ENCODE results near the gene ADRM1. TPM values are rescaled to one million over a fixed set of nuclear protein-coding genes. Genes with fewer than 3 reads are reported as not detected.

Gene ADRM1
- total RNA-seq, 1 donor from 2014 or later, result 52.3 TPM

DNA sequence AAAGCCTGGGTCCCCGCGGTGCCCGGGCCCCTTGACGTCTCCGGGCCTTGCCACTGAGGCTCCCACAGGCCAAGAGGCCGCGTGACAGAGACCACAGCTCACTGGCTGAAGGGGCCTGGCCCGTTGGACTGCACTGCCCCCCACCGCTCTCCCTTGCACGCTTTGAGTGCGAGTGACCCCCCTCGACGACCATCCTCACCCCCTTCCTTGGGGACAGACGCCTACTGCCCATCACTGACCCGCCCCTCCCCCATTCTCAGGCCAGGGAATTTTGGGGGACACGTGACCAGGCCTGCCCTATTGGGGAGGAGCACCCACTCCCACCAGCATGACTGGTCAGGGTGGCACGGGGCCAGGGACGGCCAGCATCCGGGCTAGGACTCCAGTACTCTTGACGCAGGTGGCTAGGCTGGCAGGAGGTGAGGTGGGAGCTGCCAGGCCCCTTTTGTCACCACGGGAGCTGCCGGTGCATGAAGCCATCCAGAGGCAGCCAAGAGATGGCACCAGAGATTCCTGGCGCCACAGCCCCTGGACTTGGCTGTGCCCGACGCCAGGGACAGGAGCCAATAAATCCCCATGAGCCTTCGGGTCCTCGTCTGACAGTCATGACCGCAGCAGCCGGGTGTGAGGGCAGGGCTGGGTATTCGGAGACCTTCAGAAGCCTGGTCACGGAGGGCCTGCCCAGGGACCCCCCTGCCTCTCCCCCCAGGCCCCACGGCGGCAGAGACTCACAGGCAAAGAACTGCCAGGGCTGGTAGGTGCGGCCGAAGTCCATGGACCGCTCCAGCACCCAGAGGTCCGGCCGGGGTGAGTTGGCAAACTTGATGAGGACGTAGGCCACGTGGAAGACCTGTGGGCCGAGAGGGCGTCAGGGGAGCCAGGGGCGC lies 49.8 kb downstream of the ADRM1 start:
- Histone ChIP-seq H3K9ac (no peak overlapping the region), H3K4me3 (no peak overlapping the region), H3K36me3 (no peaks in the 10 kb centered on the region), H3F3A (ENCODE audit: low read depth) (no peaks in the 10 kb centered on the region), H3K4me2 (no peak overlapping the region), H3K27me3 (no peaks in the 10 kb centered on the region), H2AFZ (replicated peaks) (no peak overlapping the region), H3K27ac (no peak overlapping the region), H3K79me2 (ENCODE audit: low read depth) (peaks cover 26% of the 10 kb centered on the region), H3K4me1 (peaks cover 25% of the 10 kb centered on the region), H3K9me3 (ENCODE audit: low read depth) (no peaks in the 10 kb centered on the region), H4K20me1 (ENCODE audit: low read depth) (peaks cover 42% of the 10 kb centered on the region)
- H3K27me3 Mint-ChIP-seq (ENCODE audit: insufficient read depth, low read depth), result peaks cover 4% of the 10 kb centered on the region
- H3K9me3 Mint-ChIP-seq, result peaks cover 7% of the 10 kb centered on the region
- no peak for TF ChIP-seq EZH2 (IDR thresholded peaks at IDR 0.05)
- TF ChIP-seq EZH2phosphoT487 (IDR thresholded peaks at IDR 0.05), result no peak
- TF ChIP-seq, protein P1, sequence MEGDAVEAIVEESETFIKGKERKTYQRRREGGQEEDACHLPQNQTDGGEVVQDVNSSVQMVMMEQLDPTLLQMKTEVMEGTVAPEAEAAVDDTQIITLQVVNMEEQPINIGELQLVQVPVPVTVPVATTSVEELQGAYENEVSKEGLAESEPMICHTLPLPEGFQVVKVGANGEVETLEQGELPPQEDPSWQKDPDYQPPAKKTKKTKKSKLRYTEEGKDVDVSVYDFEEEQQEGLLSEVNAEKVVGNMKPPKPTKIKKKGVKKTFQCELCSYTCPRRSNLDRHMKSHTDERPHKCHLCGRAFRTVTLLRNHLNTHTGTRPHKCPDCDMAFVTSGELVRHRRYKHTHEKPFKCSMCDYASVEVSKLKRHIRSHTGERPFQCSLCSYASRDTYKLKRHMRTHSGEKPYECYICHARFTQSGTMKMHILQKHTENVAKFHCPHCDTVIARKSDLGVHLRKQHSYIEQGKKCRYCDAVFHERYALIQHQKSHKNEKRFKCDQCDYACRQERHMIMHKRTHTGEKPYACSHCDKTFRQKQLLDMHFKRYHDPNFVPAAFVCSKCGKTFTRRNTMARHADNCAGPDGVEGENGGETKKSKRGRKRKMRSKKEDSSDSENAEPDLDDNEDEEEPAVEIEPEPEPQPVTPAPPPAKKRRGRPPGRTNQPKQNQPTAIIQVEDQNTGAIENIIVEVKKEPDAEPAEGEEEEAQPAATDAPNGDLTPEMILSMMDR (IDR thresholded peaks at IDR 0.05), result no peak
- H3K27ac Mint-ChIP-seq, result no peak overlapping the region
- H3K4me1 Mint-ChIP-seq, result peaks cover 7% of the 10 kb centered on the region
- no peak overlapping the region for H3K4me3 Mint-ChIP-seq
- H3K36me3 Mint-ChIP-seq, result peaks cover 11% of the 10 kb centered on the region
- no peak for DNase-seq (ENCODE audit: low spot score)

GRCh38 chr20:62353289-62354030 lies 50.7 kb downstream of the ADRM1 start:
- no peak overlapping the region for H3K4me3 ChIP-seq
- no peak overlapping the region for H3K4me2 ChIP-seq
- Mint-ChIP-seq H3K4me3 (no peak overlapping the region), H3K9me3 (peaks cover 7% of the 10 kb centered on the region), H3K4me1 (peaks cover 7% of the 10 kb centered on the region), H3K27ac (no peak overlapping the region), H3K27me3 (ENCODE audit: insufficient read depth, low read depth) (peaks cover 4% of the 10 kb centered on the region), H3K36me3 (peaks cover 6% of the 10 kb centered on the region)
- no peaks in the 10 kb centered on the region for H3K9me3 ChIP-seq (ENCODE audit: low read depth)
- H2AFZ ChIP-seq (replicated peaks), result no peak overlapping the region
- no peak overlapping the region for H3K9ac ChIP-seq
- TF ChIP-seq EZH2phosphoT487 (IDR thresholded peaks at IDR 0.05) (no peak), EZH2 (IDR thresholded peaks at IDR 0.05) (no peak)
- TF ChIP-seq, protein P1 (IDR thresholded peaks at IDR 0.05), result no peak
- H3K4me1 ChIP-seq, result peaks cover 25% of the 10 kb centered on the region
- H4K20me1 ChIP-seq (ENCODE audit: low read depth), result peaks cover 48% of the 10 kb centered on the region
- H3F3A ChIP-seq (ENCODE audit: low read depth), result no peaks in the 10 kb centered on the region
- no peak overlapping the region for H3K27ac ChIP-seq
- peaks cover 31% of the 10 kb centered on the region for H3K79me2 ChIP-seq (ENCODE audit: low read depth)
- H3K27me3 ChIP-seq, result no peaks in the 10 kb centered on the region
- no peaks in the 10 kb centered on the region for H3K36me3 ChIP-seq
- DNase-seq (ENCODE audit: low spot score), result no peak

GRCh38 chr20:62354031-62354808 lies 51.4 kb downstream of the ADRM1 start:
- Histone ChIP-seq H3K27me3 (no peaks in the 10 kb centered on the region), H2AFZ (replicated peaks) (no peak overlapping the region), H3K79me2 (ENCODE audit: low read depth) (peaks cover 38% of the 10 kb centered on the region), H3K9ac (peak overlapping the region; percentile 25), H4K20me1 (ENCODE audit: low read depth) (peaks cover 55% of the 10 kb centered on the region), H3K9me3 (ENCODE audit: low read depth) (no peaks in the 10 kb centered on the region), H3K27ac (peak overlapping the region; percentile 59), H3K4me1 (peaks cover 30% of the 10 kb centered on the region), H3K36me3 (no peaks in the 10 kb centered on the region), H3K4me2 (peak overlapping the region; percentile 46), H3K4me3 (no peak overlapping the region), H3F3A (ENCODE audit: low read depth) (no peaks in the 10 kb centered on the region)
- Mint-ChIP-seq H3K36me3 (peaks cover 2% of the 10 kb centered on the region), H3K4me1 (peaks cover 10% of the 10 kb centered on the region), H3K9me3 (peaks cover 2% of the 10 kb centered on the region), H3K27ac (no peak overlapping the region), H3K27me3 (ENCODE audit: insufficient read depth, low read depth) (peaks cover 2% of the 10 kb centered on the region), H3K4me3 (no peak overlapping the region)
- TF ChIP-seq EZH2phosphoT487 (IDR thresholded peaks at IDR 0.05), result no peak
- TF ChIP-seq, protein P1 (IDR thresholded peaks at IDR 0.05), result no peak
- TF ChIP-seq EZH2 (IDR thresholded peaks at IDR 0.05), result no peak
- no peak for DNase-seq (ENCODE audit: low spot score)

Measured in neural progenitor cell (in vitro differentiated cells).